ENCODE data around the gene NCOA4. TPM values are rescaled to one million over a fixed set of nuclear protein-coding genes. Genes with fewer than 3 reads are reported as not detected.

NCOA4 gene
- total and polyA plus RNA-seq, 2 of the 8 experiments (the other 6 are each of a cell fraction or from before 2014, with no cell fraction given) = 28.9 to 65.2 TPM

- TF ChIP-seq CHD7 (IDR thresholded peaks at IDR 0.05; ENCODE audit: insufficient replicate concordance, low read length) (no peak), SP1 (IDR thresholded peaks at IDR 0.05; ENCODE audit: low read depth, low read length) (no peak), CREB1 (IDR thresholded peaks at IDR 0.05) (peak; percentile 89), EZH2 (IDR thresholded peaks at IDR 0.05; ENCODE audit: low read depth, low read length, severe bottlenecking) (no peak), HDAC2 (IDR thresholded peaks at IDR 0.05; ENCODE audit: borderline replicate concordance in 1 of 2, low read depth in 2 of 2, low read length in 2 of 2) (0 out of 4 replicates have a peak, but pooled peaks of 1 of the 2 experiments have one; percentile 34), ZNF274 (IDR thresholded peaks at IDR 0.05; ENCODE audit: borderline replicate concordance, extremely low read depth, low read length) (no peak)
- TF ChIP-seq, protein P1, sequence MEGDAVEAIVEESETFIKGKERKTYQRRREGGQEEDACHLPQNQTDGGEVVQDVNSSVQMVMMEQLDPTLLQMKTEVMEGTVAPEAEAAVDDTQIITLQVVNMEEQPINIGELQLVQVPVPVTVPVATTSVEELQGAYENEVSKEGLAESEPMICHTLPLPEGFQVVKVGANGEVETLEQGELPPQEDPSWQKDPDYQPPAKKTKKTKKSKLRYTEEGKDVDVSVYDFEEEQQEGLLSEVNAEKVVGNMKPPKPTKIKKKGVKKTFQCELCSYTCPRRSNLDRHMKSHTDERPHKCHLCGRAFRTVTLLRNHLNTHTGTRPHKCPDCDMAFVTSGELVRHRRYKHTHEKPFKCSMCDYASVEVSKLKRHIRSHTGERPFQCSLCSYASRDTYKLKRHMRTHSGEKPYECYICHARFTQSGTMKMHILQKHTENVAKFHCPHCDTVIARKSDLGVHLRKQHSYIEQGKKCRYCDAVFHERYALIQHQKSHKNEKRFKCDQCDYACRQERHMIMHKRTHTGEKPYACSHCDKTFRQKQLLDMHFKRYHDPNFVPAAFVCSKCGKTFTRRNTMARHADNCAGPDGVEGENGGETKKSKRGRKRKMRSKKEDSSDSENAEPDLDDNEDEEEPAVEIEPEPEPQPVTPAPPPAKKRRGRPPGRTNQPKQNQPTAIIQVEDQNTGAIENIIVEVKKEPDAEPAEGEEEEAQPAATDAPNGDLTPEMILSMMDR (IDR thresholded peaks at IDR 0.05; ENCODE audit: control extremely low read depth in 1 of 3, insufficient read depth in 1 of 3, low read depth in 1 of 3, low read length in 3 of 3) = no peak
Observed at GRCh38 chr10:46022978-46023702, 7.3 kb downstream of the NCOA4 start (continued).
